SU-DHL-6 (cell line): ENCODE data around the gene INO80.

ENCODE experiments used
- CTCF ChIP-seq: fragments of 200-600 bp; sonication (generic); IDR thresholded peaks from one replicate; pipeline ENCODE4 v1.5.1; 2017; ENCODE audit warnings: antibody characterized with exemption, mild to moderate bottlenecking, low read length, moderate library complexity; ENCODE audit not compliant: insufficient read depth, poor library complexity, severe bottlenecking
- EZH2phosphoT487 ChIP-seq: fragments of 200-600 bp; sonication (generic), shearing (Covaris generic); conservative IDR thresholded peaks from 2 replicates; pipeline ENCODE4 v1.6.1; 2018; ENCODE audit warnings: mild to moderate bottlenecking, antibody characterized with exemption, low read length, moderate library complexity, mixed read lengths

DNA sequence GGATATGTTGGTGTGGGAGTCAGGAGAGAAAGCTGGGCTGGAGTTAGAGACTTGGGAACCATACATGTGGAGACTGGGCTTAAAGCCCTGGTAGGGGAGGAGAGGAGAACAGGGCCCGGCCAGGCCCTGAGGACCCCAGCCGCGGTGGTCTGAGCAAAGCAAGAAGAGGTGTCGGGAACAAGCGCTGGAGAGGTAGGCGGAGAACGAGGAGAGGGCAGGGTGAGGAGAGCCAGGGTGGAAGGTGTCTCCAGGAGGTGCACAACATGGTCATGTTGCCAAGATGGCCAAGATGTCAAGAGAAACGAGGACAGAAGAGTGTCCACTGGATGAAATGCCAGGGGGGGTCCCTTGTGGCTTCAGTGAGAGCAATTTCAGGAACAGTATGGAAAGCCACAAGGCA lies 157.4 kb downstream of the INO80 start:
- TF ChIP-seq CTCF (no peak), EZH2phosphoT487 (no peak)
